ENCODE measurements around the gene MLN.

The MLN gene

GRCh38 chr6:33770124-33770832 lies 33.5 kb downstream of the MLN start:
- DNase-seq: no peak

DNA sequence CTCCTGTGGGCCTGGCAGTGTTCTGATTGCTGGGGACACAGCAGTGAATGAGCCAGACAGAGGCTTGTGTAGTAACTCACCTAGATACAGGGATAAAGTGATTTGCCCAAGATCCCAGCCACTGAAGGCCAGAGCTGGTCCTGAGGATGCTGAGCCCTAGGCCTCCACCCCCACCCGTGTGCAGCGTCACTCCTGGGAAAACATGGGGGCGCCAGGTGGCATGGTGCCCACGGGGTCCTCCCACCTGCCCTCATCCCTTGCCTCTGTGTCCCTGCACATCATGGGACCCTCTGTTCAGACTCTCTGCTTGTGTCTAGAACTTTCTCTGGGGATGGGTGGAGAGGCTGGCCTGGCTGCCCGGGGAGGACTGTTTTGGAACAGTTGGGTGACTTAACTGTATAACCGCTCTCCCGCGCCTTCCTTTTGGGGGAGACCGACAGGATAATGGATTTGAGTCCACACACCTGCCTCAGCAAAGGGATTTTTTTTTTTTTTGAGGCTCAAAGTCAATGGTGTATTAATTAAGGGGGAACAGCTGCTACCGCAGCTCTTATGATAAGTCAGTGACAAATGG lies 34.5 kb downstream of the MLN start:
- DNase-seq: no peak

- DNase-seq: peak; percentile 74
Observed at GRCh38 chr6:33768644-33769120, 35.1 kb downstream of the MLN start.

GRCh38 chr6:33766921-33767907 lies 36.6 kb downstream of the MLN start:
- DNase-seq: no peak

DNA sequence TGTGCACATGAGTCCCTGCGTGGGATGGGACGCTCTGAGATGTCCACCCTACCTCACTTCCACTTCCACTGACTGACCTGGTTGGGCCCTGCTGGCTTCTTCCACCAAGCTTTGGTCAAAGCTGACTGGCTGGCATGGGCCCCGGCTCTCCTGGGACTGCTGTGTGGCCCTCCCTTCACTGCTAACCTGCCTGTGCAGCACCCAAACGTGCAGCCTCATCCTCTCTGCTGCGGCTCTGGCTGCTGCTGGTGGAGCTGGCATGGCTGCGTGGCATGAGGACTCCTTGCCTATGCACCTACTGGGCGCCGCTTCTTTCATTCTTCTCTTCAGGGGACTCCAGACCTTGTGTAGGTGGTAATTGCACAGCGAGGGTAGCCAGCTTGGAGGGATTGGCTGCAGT lies 38.4 kb downstream of the MLN start:
- DNase-seq: no peak

DNA sequence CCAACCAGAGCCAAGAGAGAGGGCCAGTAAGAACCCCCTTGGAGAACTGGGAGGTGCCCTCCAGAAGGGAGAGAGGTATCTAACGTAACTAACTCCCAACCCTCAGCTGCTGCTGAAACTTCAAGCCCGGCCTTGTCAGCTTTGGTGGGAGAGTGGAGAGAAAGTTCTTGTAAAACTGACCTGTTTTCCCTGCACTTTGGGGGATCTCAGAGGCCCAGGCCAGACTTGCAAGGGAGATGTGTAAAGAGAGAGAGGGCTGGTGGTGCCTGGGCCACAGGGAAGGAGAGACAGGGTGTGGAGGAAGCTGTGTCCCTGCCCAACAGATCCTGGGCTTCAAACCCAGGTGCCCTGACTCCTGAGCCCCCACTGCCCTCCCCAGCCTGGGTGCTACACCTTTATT lies 39.8 kb downstream of the MLN start:
- DNase-seq: no peak

DNA sequence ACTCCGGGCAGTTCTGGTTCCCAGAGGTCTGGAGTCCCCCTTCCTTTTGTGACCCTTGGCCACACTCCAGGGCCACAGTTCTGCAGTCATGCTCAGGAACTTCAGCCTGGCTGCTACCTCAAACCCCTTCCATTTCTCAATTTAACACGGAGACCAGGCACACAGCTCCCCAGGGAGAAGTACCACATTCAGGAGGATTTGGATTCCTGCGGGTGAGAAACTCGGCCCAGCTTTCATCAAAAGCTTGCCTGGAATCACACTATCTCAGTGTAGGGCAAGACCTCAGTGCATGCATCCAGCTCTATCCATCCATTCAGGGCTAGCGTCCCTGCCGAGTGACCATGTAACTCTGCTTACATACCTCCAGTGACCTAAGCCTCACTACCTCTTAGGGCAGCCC lies 40.3 kb downstream of the MLN start:
- DNase-seq: no peak

GRCh38 chr6:33762713-33763112 lies 41.1 kb downstream of the MLN start:
- DNase-seq: no peak

- peak; percentile 32 for DNase-seq
Observed at GRCh38 chr6:33761922-33762629, 41.7 kb downstream of the MLN start.

DNA sequence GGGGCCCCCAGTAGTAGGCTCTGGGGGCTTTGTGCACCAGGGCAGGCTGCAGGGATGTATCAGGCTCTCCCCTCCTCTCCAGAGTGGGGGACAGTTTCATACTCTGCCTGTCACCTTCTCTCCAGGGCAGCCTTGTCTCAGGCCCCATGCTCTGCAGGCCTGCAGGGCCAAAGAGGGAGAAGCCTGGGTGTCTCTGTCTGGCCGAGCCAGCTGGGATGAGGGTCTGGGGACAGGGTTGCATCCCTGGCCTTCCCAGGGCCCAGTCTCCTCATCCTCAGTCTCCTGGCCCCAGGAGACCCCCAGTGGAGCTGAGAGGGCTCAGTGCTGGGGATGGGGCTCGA lies 42.3 kb downstream of the MLN start:
- no peak for DNase-seq

DNA sequence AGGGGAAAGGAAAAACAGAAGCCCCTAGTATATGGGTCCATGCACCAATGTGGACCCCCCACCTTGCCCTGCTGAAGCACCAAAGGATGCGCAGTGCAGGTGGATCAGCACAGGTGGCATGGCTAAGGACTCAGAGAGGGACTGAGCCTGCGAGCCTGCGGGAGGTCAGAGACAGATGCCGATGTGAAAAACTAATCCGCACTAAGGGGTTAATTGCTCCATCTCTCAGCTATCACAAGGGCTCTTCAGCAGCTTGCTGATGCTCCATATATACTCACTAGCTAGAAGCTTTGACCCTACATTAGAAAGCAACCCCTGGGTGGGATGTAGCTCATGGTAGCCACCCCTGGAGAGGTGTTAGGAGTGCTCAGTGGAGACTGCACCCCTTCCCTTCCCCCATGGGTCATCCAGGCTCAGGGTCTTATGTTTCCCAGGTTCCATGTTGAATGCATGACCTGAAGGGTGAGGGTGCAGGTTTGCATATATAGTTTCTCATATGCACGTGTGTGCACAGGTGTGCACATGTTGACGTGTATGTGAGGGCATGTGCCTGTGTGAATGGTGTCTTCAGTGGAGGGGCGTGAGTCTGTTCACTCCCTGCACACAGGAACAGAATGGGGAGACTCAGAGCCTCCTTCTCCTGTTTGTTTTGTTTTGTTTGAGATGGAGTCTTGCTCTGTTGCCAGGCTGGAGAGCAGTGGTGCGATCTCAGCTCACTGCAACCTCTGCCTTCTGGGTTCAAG lies 43.7 kb downstream of the MLN start:
- no peak for DNase-seq

- DNase-seq: no peak
Observed at GRCh38 chr6:33758815-33759216, 45.0 kb downstream of the MLN start.

GRCh38 chr6:33757906-33758305 lies 45.9 kb downstream of the MLN start:
- no peak for DNase-seq

DNA sequence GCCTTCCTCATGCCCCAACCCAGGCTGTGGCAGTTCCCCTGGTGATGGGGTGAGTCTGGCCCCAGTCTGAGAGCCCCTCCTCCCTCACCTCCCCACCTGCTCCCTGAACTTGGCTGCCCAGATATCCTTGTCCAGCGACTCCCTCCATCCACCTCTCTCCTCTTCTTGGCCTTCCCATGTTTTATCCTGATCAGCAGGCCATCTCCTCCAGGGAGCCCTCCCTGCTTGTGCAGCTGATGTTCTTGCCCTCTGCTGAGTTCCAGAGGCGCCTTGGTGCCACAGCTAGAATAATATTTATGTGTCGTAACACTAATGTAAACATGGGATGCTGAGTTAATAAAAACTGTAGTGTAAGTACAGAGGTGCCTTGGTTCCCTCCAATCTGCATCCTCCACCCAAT lies 46.7 kb downstream of the MLN start:
- DNase-seq: no peak

GRCh38 chr6:33756211-33756954 lies 47.4 kb downstream of the MLN start:
- no peak for DNase-seq

- no peak for DNase-seq
Observed at GRCh38 chr6:33755070-33755869, 48.5 kb downstream of the MLN start.

DNA sequence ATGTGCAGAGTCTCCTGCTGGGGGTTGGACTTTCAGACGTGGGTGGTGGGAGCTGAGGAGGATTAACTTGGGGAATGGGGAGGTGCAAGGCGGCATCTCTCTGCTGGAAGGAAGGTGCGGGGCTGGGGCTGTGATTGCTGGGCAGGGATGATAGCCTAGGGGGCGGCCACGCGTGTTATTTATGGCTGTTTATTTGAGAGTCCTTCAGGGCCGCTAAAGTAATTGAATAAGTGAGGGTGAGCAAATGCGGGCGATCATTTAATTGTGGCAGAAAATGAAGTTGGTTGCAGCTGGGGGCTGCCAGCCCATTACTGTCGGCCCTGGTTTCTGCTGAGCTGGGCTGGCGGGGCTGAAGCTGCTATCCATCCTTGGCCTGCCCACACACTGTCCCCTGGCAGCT lies 49.6 kb downstream of the MLN start:
- DNase-seq: no peak

DNA sequence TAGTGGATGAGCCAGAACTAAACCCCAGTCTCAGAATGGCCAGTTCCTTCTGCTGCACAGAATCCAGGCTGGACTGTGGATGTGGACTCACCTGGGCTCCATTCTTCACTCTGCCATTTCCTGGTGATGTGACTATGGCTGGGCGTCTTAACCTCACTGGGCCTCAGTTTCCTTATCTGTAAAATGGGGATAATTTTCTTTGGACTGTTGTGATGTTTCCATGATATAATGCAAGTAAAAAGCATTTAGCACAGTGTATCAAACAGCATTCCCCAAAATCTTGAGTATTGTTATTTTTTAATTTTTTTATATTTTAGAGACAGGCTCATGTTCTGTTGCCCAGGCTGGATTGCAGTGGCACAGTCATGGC lies 51.2 kb downstream of the MLN start:
- no peak for DNase-seq

- DNase-seq: no peak
Observed at GRCh38 chr6:33751771-33752645, 51.8 kb downstream of the MLN start.

Data from stimulated activated CD4-positive, alpha-beta T cell treated with anti-CD3 and anti-CD28 coated beads, Interleukin-12 subunit alpha, Interleukin-12 subunit beta, amount 100 ng/mL, for 4 hours (primary cell).